NCI-H1092 (cell line): ENCODE data around the gene AGMO.
A peak's percentile ranks its signal among the peaks of the same experiment; 100 is the strongest.

Source experiments
- DNase-seq: peaks from one replicate; lab custom pipeline; 2025; lab: John Stamatoyannopoulos, UW

AGMO gene

GRCh38 chr7:15397159-15397550 lies 164.7 kb downstream of the AGMO start:
- no peak for DNase-seq

- no peak for DNase-seq
Observed at GRCh38 chr7:15396210-15397158, 165.3 kb downstream of the AGMO start.

GRCh38 chr7:15389073-15389472 lies 172.7 kb downstream of the AGMO start:
- DNase-seq, result no peak

- no peak for DNase-seq
Observed at GRCh38 chr7:15378494-15379145, 183.2 kb downstream of the AGMO start.

GRCh38 chr7:15376600-15376999 lies 185.2 kb downstream of the AGMO start:
- DNase-seq, result no peak

GRCh38 chr7:15370441-15370840 lies 191.4 kb downstream of the AGMO start:
- DNase-seq, result no peak

GRCh38 chr7:15368653-15369052 lies 193.2 kb downstream of the AGMO start:
- DNase-seq, result no peak

GRCh38 chr7:15367897-15368296 lies 193.9 kb downstream of the AGMO start:
- DNase-seq, result no peak

- no peak for DNase-seq
Observed at GRCh38 chr7:15358112-15358511, 203.7 kb downstream of the AGMO start.

- DNase-seq, result no peak
Observed at GRCh38 chr7:15352421-15353206, 209.2 kb downstream of the AGMO start.

GRCh38 chr7:15345216-15345615 lies 216.6 kb downstream of the AGMO start:
- DNase-seq, result no peak

- no peak for DNase-seq
Observed at GRCh38 chr7:15341817-15342216, 220.0 kb downstream of the AGMO start.

- DNase-seq, result no peak
Observed at GRCh38 chr7:15336146-15336545, 225.7 kb downstream of the AGMO start.

GRCh38 chr7:15335390-15335789 lies 226.4 kb downstream of the AGMO start:
- DNase-seq, result no peak

GRCh38 chr7:15334536-15335263 lies 227.1 kb downstream of the AGMO start:
- DNase-seq, result peak; percentile 41

GRCh38 chr7:15332956-15333355 lies 228.9 kb downstream of the AGMO start:
- peak; percentile 78 for DNase-seq

GRCh38 chr7:15330943-15331342 lies 230.9 kb downstream of the AGMO start:
- no peak for DNase-seq

GRCh38 chr7:15327001-15327400 lies 234.8 kb downstream of the AGMO start:
- DNase-seq, result no peak

- DNase-seq, result peak; percentile 29
Observed at GRCh38 chr7:15326044-15326644, 235.7 kb downstream of the AGMO start.

GRCh38 chr7:15323550-15323949 lies 238.3 kb downstream of the AGMO start:
- DNase-seq, result no peak

GRCh38 chr7:15317215-15317614 lies 244.6 kb downstream of the AGMO start:
- no peak for DNase-seq
